ENCODE data around the gene OCA2.
"Not testable (repeated sequence)": the region's sequence is repeated elsewhere in the genome, so short reads cannot be mapped to it uniquely, and the experiment has no call there.

The OCA2 gene

DNA sequence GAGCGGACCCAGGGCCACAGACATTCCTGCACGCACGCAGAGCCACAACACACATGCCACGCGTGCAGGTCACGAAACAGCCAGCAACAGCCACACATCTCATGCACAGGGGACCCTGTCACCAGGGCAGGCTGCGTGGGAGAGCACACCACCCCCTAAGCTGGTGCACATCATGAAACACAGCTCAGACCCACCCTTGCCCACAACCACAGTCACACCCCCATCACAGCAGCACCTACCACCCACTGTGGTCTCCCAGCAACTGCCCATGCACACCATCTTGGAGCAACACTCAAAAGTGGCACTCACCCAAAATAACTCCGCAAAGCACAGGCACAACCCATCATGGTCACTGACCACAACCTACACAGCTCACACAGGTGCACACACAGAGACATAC is 75.7 kb downstream of the OCA2 start:
- DNase-seq (ENCODE audit: low read depth): no peak

DNA sequence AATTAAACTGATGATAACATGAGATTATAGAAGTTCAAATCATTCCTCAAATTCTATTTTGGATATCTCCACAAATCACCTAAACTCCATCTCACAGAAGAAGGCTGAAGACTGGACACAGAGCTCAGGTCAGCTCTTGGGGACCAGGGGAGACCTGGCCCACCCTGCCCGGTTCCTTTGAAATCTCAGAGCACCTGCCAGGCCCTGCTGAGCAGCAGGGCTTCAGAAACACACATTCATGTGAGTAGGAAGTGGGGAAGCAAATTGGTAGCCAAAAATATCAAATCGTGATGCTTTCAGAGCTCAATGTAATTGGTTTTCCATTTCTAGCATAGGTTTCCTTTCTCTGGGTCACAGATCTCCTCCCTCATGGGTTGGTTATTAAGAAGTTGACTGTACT is 76.2 kb downstream of the OCA2 start:
- DNase-seq (ENCODE audit: low read depth): no peak

DNA sequence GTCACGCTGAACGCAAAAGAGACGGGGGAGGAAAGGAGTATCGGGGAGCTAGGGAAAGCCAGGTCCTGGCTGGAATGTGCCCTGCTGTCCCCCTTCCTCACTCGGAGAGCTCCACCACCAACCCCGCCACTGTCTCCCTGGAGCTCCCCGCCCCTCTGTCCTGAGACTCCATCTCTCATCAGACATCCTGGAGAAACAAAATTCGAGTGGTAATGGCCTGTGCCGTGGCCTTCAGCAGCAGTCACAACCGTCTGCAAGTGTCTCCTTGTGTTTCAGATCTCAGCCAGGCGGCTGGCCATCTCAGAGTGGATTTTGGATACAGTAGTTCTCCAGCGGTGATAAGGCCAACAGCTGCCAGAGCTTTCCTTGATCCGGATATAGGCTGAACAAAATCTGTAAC is 76.9 kb downstream of the OCA2 start:
- no peak for DNase-seq (ENCODE audit: low read depth)

DNA sequence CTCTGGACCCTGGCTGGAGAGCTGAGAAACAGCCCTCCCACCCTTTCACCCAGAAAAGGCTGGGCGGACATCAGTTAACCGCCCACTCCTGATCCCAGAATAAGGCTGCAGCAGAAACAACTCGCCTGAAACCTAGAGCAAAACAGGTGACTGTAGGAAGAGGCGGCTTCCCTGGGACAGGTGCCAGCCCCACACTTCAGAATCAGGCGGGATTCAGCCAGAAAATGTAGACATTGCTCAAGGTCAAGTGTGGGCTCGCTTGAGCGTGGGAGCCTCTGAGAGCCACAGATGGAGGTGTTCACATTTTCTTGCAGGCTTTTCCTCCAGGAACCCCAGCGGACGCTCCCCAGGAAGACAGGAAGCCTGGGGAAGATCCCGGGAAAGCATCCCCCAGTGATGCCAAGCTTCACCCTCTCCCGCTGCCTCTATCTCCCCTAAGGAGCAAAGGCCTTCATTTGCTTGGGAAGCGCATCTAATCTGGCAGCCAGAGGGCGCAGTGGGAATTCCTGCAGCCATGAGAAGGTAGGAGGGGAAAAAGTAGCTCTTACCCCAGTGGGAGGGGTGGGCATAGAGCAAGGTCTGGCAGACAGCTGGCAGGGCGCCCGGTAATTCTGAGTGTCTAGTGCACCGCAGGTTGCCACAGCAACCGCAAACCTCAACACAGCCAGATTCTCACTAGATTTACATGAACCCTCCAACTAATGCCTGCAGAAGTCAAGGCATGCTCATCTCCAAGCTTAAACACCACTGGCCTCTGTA is 77.7 kb downstream of the OCA2 start:
- peak; percentile 33 for DNase-seq (ENCODE audit: low read depth)

DNA sequence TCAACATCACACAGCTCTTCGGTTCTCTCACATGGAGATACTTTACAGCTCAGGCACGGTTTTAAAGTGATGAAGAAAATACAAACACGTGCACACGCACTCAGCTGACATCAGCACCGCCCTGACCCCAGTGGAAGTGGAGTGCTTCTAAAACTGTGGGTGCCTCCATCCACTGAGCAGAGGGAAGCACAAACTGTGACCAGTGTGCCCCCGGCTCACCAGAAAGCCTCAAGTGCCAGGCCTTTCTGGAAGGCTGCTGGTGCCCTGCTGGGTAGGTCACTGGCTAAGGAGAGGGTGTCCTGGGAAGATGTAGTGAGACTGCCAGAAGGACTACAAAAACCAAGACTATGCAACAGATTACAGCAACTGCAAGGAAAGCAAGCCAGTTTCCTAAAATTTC is 78.5 kb downstream of the OCA2 start:
- DNase-seq (ENCODE audit: low read depth): no peak

DNA sequence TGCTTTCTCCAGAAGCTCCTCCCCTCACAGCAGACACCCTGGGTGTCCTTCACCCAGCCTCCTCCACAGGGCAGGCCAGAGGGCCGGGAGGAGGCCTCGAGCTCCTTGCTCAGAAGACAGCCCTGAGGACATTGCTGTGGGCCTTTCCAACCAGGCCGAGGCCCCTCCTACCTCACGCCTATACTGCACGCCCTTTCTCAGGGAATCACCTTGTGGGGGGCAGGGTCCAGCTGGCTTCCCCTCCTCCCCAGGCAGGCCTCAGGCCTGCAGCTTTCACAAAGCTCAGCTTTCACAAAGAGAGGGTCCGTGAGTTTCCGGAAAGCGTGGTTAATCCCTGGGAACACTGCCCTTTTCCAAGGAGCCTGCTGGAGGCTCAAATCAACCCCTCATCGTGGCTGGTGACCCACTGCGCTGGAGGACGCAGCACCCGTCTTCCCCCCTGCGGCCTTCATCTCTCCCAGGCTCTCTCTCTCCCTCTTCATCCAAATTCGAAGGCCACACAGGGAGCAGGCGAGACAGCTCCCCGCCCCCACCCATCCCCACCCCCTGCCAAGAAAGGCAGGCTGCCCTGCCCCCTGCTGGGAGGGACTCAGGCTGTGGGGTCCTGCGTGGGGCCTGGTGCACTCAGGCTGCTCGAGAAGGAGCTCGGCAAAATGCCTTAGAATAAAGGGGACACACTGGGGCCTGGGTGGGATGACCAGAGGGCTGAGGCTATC is 79.4 kb downstream of the OCA2 start:
- no peak for DNase-seq (ENCODE audit: low read depth)

DNA sequence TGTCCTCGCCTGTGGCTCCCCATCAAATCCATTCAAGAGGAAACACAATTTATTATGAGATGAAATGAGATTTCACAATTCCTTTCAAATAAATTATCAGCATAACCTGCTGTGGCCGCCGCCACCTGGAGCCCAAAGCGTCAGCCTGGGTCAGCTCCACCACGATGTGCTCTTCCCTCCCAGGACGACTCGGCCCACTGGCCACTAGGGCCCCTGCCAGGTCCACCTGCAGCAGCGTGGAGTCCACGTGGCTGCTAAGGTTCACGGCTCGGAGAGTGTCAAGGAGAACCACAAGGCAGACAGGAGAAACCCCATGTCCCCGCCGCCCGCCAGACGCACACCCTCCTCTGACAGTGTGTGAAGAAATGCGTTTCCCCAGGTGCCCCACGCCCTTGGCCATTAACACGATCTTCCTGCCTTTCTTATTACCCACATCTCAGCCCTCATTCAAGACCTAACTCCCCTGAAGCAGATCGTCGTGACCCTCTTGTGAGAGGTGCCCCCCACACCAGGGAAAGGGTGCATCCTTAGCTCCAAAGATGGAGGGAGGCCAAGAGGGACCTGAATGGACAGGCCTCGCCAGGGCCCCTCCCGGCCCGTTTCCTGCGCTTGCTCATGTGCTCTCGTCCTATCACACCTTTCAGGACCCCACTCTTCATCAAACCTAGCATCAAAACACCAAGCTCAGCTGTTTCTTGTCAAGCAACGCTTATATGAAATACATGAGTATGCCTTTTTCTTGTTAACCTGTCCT is 80.6 kb downstream of the OCA2 start:
- DNase-seq (ENCODE audit: low read depth): no peak

DNA sequence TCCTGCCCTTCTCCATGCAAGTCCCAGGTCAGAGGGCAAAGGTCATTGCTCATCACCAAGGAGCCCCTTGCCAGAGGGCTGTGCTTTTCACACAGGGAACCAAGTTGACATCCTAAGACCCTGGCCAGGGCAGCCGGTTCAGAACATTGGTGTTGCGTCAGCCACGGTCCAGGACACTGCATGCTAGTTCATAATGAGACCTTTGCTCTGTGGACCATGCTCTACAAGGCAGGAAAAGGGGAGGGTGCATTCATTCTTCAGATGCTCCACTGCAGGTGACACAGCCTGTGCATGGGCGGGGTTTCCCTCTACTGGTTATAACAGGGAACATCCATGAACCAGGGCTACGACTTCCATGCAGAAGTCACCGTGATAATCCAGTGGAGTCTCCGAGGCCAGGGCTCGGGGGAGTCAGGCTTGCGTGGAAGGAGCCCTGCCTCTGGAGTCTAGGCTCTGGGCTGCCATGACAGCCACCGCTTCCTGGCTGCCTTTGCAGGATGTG is 81.6 kb downstream of the OCA2 start:
- DNase-seq (ENCODE audit: low read depth): no peak

DNA sequence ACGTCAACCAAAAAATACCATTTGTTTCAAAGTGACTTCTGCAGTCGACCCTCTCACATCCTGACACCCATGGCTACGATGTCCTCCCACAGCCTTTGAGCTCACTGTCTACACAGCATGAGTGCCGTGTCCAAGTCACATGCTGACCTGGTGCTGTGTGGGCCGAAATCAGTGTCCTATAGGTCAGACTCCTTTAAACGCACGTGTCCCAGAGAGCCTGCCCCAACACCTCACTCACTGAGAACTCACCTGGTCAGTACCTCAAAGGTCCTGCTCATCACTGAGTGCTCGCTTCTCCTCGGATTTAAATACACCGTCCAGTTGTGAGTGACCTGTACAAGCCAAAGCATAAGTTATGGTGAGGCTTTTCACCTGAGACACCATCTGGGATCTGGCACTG is 83.3 kb downstream of the OCA2 start:
- DNase-seq (ENCODE audit: low read depth): no peak

DNA sequence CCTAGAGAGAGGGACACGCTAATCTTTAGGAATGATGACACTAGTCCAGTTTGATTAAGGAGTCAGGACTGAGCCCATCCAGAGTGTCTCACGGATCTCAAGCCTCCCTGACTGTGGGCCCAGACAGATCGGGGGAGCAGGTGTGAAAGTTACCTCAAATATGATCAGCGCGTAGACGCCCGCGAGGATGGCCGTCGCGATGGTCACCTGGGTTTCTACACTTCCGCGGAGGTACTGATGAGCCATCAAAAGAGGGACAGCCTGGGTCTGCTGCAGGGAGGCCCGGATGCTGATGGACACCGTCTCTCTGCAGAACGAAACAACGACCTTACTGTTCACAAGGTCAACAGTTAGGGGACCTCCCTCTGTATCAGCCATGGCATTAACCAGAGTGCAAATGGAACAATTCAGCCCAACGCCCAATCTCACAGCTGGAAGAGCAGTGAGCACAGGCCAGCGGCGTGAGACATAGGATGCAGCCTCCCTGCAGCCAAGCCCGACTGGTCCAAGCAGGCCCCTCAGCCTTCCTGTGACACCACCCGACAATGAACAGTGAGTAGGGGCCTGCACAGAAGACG is 84.4 kb downstream of the OCA2 start:
- no peak for DNase-seq (ENCODE audit: low read depth)

DNA sequence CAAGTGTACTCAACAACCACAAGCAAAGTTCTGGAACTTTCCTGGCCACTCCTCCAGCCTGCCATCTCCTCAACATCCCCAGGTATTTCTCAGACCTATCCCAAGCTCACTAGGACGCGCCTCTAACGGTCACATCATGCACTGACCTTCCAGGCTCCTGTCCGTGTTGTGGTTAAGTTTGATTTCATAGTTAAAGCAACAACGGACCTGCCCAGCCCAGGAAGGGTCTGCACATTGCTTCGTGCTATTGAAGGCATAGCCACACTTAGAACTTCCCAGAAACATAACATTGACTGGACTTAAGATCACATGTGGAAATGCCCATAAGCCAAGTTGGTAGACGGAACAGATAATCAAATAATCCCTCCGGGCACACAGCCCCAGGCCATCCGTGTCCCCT is 85.1 kb downstream of the OCA2 start:
- no peak for DNase-seq (ENCODE audit: low read depth)

DNA sequence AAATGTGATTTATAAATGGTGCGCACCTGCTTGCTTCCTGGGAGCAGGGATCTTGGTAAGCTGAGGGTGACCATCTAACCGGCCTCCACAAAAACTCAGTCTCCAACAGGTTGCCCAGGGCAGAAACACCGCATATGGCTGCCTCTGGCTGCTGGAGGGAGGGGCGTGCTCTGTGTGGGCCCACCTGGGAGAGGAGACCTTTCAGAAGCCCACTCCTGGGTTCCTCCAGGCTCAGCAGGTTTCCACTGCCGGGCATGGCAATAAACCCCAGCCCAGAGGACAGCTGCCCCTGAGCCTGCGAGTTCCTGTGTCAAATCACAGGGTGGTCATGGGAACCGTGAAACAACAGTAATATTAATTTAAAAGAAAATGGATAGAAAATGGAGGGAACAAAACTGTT is 85.6 kb downstream of the OCA2 start:
- no peak for DNase-seq (ENCODE audit: low read depth)

DNA sequence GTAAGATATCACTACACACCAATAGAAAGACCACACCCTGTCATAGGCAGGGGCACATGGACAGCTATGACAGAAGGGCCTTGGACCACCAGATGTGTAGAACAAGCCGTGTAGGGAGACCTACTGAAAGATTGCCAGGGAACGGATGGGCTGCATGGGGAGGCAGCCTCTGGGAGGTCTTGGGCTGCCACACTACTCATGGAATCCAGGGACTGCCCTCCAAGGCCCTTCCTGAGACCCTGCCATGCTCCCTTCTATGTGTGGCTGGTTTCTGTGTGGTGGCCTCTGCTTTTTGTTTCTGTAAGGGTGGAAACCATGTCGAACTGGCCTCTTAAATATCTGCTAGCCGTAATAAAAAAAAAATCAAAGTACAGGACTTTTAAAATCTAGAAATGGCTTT is 86.9 kb downstream of the OCA2 start:
- DNase-seq (ENCODE audit: low read depth): no peak

DNA sequence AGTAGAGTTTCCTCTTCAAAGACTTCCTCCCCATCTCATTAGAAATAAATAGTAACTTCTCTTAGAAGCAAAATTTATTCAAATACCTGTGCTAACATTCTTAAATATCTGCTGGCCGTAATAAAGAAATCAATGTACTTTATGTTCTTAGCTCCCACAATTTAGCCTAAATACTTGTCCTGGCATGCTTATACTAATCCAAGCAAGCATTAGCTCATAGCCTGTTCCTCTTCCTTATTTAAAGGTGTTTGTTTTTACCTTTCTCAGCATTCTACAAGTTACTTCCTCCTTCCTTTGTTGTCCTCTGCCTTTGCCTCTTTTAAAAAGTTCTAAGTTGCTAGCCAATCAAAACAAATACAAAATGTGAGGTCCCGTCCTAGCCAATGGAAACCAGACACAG is 90.9 kb downstream of the OCA2 start:
- not testable (repeated sequence) for DNase-seq (ENCODE audit: low read depth)

DNA sequence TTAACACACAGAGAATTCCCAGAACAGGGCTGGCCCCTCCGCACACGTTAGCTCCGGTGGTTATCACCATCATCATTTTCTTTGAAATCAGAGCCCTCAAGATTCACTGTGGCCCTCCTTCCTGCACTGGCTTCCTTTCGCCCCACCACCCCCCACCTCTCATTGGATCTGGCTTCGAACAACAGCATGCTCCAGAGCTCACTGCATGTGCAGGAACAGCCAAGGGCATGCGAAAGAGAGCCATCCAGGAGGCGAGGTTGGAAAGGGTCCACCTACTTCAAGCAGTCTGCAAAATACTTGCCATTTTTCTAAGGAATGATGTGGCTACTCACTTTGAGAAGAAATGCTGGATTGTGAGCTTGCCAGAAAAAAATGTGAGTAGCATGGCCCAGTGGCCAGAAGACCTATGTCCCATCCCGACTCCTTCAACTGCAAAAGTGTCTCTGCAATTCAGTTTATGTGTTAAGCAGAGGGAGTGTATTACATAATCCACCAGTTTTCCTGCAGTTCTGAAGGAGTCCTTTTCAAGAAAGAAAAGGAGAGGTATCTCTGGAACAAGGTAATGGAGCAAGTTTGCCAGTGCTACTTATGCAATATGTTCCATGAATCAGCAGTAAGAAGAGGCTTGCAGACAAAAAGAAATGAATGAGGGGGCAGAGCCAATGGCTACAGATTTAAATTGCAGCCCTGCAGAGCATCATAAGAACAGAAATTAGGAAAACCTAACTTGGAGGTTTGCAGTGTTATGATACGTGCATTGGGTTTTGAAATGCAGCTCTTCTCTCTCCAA is 92.8 kb downstream of the OCA2 start:
- DNase-seq (ENCODE audit: low read depth): no peak

DNA sequence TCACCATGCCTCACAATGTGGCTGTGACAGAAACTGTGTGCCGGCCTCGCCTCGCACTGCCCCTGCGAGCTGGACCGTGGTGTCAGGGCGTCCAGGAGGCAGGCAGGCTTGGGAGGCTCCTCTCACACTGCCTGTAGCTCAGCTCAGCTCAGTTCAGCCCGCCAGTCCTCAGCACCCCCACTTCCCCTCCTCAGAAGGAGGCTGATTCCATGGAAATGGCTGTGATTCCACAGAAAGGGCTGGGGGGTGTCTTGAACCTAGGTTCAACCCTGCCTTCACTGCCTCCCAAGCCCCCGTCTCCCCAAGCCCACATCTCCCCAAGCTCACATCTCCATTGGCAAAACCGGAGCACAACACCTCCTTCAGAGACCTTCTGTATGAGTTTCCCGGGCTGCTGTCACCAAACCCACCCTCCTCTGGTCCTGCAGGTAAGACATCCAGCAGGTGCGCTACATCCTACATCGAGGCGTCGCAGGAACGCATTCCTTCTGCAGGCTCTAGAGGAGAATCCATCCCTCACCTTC is 94.0 kb downstream of the OCA2 start:
- DNase-seq (ENCODE audit: low read depth): no peak

DNA sequence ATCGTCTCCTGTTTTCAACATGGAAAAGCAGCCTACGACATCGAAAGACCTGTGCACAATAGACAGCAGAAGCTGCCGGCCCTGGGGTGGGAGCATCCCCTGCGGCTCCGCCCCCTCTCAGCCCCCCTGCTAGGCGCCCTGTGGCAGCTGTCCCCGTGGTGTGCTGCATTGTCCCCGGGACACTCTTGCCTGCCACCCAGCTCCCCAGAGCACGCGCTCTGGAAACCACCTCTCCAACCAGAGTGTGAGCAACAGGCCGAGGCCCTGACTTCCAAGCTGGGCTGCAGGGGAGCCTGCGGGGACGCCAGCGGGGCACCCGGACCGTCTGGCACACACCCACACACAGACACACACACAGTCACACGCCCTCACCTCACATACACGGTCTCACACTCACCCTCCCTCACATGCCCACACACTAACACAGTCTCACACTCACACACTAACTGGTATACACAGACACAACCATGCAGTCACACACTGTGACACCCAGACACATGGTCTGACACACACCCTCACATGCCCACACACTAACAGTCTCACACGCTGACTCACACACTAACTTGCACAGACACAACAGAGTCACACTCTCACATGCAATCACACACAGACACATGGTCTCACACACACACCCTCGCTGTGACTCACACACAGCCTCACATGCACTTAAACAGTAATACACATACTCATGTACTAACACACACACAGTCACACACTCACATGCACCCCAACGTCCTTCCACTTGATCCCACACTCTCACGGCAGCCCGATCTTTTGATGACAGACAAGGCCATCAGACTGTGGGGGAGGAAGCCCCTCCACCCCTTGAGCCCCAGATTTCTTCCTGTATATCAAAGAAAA is 94.7 kb downstream of the OCA2 start:
- DNase-seq (ENCODE audit: low read depth): no peak

DNA sequence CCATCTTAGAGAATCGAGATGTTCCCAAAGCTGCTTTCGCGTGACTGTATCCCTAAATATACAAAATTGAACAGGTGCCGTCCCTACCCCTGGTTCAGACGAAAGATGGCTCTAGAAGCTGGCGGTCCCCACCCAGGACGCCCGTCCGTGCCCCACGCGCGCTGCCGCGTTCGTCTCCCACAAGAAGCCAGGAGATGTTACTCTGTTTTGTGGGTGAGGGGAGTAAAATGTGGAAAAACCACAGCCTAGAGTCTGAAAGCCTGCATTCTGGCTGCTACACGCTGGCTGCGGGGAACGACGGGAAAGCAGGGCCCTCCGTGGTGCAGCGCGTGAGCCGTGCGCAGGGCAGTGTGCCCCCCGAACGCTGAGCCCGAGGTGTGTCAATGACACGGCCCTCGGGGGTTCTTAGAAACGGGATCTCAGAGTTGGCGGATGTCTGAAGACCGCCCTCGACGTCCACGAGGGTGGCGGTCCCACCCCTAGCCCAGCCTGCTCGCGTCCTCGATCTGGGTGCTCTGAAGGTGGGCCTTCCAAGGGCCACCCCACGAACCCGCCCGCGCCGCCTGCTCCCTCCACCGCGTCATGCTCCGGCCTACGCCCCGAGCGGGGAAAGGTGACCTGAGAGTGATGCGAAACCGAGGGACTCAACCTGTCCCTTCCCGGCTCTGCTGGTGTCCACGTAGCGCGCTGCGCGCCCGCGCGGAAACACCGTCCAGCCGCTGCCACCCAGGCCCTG is 95.6 kb downstream of the OCA2 start:
- no peak for DNase-seq (ENCODE audit: low read depth)

DNA sequence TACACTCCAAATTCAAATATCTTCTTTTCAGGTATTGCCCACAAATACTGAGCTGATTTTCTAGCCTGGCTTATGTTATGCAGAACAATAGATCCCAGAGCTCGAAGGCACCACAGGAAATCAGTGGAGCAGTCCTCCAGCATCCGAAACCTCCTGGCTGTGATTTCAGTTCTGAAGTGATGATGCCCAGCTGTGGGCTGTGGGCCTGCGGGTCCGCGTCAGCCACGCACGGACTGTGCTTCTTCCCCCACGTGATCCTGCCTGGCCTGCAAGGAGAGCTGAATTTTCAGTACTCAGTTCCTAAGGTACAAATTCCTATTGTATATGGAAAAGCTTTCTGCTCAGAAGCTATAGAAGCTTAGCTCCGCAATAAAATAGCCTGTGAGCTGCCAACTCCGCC is 96.2 kb downstream of the OCA2 start:
- no peak for DNase-seq (ENCODE audit: low read depth)
